Neutrophil (primary cell): ENCODE data around the gene SH2B3.

ENCODE experiments used
- H3K27ac ChIP-seq: fragments of 200-600 bp; sonication (generic); 2 replicates; pipeline ENCODE4 v1.5.1; 2016; ENCODE audit warnings: mild to moderate bottlenecking, moderate library complexity
- H3K27me3 ChIP-seq: fragments of 200-600 bp; sonication (generic); 2 replicates; pipeline ENCODE4 v1.6.0; 2016; ENCODE audit warnings: mild to moderate bottlenecking
- H3K36me3 ChIP-seq: fragments of 200-600 bp; sonication (generic); 2 replicates; pipeline ENCODE4 v1.5.1; 2017
- H3K4me1 ChIP-seq, 2 experiments: fragments of 200-600 bp in 1 of 2; sonication (generic) in 1 of 2; 1 replicate in 1 of 2; 2 replicates in 1 of 2; pipeline versions ENCODE4 v1.5.1 to v1.6.1; 2013 to 2016; ENCODE audit warnings: low read depth in 1 of 2, low read length in 1 of 2, mild to moderate bottlenecking in 1 of 2, moderate library complexity in 1 of 2; ENCODE audit not compliant: control insufficient read depth in 1 of 2, insufficient read depth in 1 of 2
- H3K4me3 ChIP-seq, 2 experiments: fragments of 200-600 bp in 1 of 2; sonication (generic) in 1 of 2; 1 replicate in 1 of 2; 2 replicates in 1 of 2; pipeline ENCODE4 v1.5.1; 2013 to 2016; ENCODE audit warnings: low read depth in 1 of 2, low read length in 1 of 2, mild to moderate bottlenecking in 1 of 2, moderate library complexity in 1 of 2
- H3K9me3 ChIP-seq: fragments of 200-600 bp; sonication (generic); 2 replicates; pipeline ENCODE4 v1.5.1; 2016
- CTCF ChIP-seq: fragments of 200-600 bp; sonication (generic); IDR thresholded peaks from 2 replicates; pipeline ENCODE4 v1.5.1; 2016; ENCODE audit warnings: antibody characterized with exemption

Gene SH2B3

GRCh38 chr12:111443086-111443485 lies 37.4 kb downstream of the SH2B3 start:
- peaks cover 66 to 72% of the 10 kb centered on the region in 2 experiments for H3K4me1 ChIP-seq
- H3K36me3 ChIP-seq, result peaks cover 16% of the 10 kb centered on the region
- no peaks in the 10 kb centered on the region for H3K9me3 ChIP-seq
- no peaks in the 10 kb centered on the region for H3K27me3 ChIP-seq
- peak overlapping the region; percentile 80 for H3K27ac ChIP-seq
- H3K4me3 ChIP-seq, result no peak overlapping the region
- no peak for TF ChIP-seq CTCF

GRCh38 chr12:111443586-111443985 lies 37.9 kb downstream of the SH2B3 start:
- Histone ChIP-seq H3K27ac (peak overlapping the region; percentile 80), H3K36me3 (peaks cover 21% of the 10 kb centered on the region), H3K9me3 (no peaks in the 10 kb centered on the region), H3K4me1 (peaks cover 61 to 67% of the 10 kb centered on the region in 2 experiments), H3K27me3 (no peaks in the 10 kb centered on the region), H3K4me3 (no peak overlapping the region)
- TF ChIP-seq CTCF, result no peak

DNA sequence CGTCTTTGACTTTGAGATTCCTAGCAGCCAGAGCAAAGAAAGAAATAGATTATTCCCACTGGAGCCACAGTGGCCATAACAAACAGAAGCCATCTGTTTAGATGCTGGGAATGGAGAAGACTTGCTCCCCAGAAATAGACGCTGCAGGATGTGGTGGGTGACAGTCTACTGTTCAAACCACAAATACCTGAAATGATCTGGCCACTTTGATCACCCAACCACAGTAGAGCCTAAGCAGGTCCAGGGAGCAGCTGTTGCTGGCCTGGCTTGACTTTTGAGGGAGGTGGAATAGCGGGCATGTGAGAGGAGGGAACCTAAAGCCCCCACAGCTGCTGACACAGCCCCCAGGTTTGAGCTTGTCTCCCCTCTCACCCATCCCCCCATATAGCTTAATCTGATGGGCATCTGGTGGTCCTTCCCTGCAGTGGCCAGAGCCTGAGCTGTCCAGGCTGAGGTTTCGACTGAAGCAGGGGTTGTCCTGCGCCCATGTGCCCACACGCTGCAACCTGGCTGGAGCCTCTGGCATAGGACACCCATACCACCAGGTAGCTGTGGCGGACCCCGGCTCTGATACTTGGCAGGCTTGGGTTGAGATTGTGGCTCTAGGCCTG lies 38.7 kb downstream of the SH2B3 start:
- TF ChIP-seq CTCF, result no peak
- H3K27ac ChIP-seq, result peak overlapping the region; percentile 80
- peaks cover 57 to 59% of the 10 kb centered on the region in 2 experiments for H3K4me1 ChIP-seq
- peaks cover 29% of the 10 kb centered on the region for H3K36me3 ChIP-seq
- H3K27me3 ChIP-seq, result no peaks in the 10 kb centered on the region
- peak overlapping the region in 1 of 2 experiments; percentile 16 for H3K4me3 ChIP-seq
- no peaks in the 10 kb centered on the region for H3K9me3 ChIP-seq

DNA sequence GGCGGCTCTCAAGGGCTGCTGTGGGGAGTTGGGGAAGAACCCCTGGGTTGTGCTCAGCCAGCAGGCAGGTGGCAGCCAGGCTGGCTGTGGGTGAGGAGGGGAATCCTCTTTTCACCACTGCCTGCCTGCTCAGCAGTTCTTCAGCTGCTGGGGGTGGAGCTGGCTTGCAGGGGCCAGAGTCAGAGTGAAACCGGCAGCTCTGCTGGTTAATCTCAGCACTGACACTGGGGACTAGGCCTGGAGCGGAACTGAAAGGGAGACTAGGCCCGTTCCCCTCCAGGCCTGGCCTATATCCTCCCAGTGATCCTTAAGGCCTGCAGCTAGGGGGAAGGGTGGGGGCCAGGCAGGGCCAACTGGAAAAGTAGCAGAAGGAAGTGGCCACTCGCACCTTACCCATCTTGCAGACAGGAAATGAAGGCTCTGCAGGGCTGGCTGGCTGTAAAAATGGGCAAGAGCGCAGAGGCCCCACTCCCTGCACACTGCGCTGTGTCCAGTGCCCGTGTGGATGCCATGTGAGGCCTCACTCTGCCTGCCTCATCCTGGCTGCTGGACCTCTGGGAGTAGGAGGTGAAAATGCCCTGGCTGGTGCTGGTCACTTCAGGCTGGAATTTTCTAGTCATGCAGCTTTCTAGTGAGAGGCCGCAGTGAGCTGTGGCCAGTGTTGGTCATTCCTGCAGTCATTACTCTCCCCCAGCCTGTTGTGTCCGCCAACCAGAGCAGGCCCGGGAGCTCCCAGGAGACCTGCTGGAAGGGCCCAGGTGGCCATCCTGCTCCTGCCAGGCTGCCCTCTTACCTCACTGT lies 39.4 kb downstream of the SH2B3 start:
- Histone ChIP-seq H3K27ac (peak overlapping the region; percentile 80), H3K36me3 (peaks cover 34% of the 10 kb centered on the region)

More for the DNA sequence above, 39.4 kb downstream of the SH2B3 start:
- Histone ChIP-seq H3K27me3 (no peaks in the 10 kb centered on the region), H3K4me1 (peaks cover 50 to 53% of the 10 kb centered on the region in 2 experiments), H3K4me3 (peak overlapping the region in 1 of 2 experiments; percentile 16), H3K9me3 (no peaks in the 10 kb centered on the region)
- TF ChIP-seq CTCF, result no peak
